GM18511 (cell line): ENCODE measurements around the gene PTMA.
"Not testable (repeated sequence)": the region's sequence is repeated elsewhere in the genome, so short reads cannot be mapped to it uniquely, and the experiment has no call there.

Source experiments
- ATAC-seq: cut with Tn5 transposase; IDR thresholded peaks from one replicate; pipeline ENCODE4 v1.9.1; 2021; ENCODE audit warnings: mild to moderate bottlenecking, moderate library complexity; ENCODE audit not compliant: unreplicated experiment

Gene PTMA

GRCh38 chr2:231714639-231715498 lies 6.5 kb downstream of the PTMA start:
- ATAC-seq = no peak

DNA sequence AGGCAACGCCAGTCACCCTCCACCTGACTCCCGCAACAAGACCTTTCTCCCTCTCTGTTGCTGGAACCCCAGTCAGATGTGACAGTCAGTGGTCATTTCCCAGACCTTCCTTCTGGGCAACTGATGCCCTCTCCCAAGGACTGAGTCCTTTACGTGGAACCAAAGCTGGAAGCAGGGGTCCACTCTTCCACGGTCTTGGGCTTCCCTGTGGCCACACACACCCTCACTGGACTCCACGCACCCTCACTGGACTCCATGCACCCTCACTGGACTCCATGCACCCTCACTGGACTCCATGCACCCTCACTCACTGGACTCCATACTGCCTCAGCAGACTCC lies 7.1 kb downstream of the PTMA start:
- ATAC-seq = no peak

GRCh38 chr2:231715988-231716616 lies 7.8 kb downstream of the PTMA start:
- no peak for ATAC-seq

DNA sequence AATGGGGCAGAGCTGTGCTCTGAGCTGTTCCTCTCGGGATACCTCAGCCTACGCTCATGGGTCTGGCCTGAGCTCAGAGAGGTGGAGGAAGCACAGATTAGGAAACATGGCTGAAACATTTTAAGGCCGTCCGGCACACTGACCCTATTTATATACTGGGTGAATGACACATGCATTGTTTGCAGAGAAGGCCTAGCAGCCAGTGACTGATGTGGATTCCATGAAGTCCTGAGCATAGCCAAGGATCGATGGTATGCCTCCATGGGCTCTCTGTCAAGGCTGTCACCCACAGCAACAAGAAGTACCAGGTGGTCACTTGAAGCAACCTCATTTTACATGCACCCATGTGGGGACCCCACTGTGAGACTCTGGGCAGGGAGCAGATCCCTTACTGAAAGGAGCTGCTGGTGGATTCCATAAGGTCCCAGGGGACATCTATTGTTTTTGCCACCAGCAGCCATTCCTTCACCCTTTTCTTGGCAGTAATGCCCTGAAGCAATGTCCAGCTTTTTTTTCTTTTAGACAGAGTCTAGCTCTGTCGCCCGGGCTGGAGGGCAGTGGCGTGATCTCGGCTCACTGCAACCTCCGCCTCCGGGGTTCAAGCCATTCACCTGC lies 8.4 kb downstream of the PTMA start:
- ATAC-seq = no peak

DNA sequence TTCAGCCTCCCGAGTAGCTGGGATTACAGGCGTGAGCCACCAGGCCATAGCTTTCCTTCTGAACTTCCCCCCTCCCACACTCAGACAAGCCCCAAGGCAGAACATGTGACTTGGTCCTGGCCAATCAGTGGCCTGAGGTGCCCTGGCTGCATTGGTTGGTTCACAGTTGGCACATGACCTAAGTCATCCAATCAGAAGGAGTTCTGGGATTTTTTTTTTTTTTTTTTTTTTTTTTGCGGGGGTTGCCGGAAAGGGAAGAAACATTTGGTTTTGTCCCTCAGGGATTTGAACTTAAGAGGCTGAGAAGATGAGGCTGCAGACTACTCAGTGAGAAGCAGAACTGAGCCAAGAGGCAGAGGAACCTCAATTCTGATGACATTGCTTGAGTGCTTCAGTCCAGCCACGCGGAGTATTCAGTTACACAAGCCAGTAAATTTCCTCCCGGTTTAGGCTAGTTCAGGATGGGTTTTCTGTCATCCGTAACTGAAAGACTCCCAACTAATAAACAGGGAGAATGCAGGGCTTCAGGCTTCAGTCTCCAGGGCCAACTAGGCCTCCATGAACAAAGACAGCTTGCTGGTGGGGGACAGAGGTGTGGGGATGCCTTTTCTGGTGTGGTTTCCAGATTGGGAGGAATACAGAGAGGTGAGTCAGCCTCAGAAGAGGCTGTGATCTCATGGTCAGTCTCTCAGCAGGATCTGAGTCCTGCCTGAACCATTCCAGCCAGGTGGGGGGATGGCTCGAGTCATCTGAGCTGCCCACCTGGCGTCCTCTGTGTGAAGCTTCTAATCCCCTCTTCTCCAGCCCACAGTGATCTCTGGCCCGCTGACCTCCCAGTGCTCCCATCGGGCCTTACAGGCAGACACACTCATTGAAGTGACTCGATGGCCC lies 9.2 kb downstream of the PTMA start:
- no peak for ATAC-seq

GRCh38 chr2:231718799-231719198 lies 10.5 kb downstream of the PTMA start:
- ATAC-seq = no peak

DNA sequence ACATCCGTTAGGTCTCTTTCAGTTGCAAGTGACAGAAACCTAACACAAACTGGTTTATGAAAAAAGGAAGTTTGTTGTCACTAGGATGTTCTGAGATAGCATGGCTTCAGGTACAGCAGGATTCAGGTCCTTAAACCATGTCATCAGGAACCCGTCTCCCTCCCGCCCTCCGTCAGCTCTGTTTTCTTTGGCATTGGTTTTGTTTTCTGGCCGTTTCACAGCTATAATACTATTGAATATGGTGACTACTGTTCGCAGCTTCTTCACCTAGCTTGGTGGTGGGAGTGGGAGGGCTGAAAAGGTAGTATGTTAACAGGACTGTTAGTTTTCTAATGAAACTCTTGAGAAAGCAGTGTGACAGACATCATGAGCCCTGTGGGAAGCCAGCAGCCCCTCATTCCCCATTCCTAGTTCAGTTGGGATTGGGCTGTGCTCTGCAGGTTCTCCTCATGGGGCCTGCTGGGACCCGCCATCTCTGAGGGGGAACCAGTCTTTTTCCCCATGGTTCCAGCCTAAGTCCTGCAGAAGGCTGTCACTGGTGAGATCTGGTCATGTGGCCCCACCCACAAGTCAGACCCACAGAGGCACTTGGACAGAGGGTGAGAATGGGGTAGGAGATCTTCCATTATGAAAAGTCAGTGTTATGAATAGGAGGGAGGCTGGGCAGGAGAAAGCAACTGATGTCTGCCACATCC lies 12.1 kb downstream of the PTMA start:
- ATAC-seq = peak; percentile 8

DNA sequence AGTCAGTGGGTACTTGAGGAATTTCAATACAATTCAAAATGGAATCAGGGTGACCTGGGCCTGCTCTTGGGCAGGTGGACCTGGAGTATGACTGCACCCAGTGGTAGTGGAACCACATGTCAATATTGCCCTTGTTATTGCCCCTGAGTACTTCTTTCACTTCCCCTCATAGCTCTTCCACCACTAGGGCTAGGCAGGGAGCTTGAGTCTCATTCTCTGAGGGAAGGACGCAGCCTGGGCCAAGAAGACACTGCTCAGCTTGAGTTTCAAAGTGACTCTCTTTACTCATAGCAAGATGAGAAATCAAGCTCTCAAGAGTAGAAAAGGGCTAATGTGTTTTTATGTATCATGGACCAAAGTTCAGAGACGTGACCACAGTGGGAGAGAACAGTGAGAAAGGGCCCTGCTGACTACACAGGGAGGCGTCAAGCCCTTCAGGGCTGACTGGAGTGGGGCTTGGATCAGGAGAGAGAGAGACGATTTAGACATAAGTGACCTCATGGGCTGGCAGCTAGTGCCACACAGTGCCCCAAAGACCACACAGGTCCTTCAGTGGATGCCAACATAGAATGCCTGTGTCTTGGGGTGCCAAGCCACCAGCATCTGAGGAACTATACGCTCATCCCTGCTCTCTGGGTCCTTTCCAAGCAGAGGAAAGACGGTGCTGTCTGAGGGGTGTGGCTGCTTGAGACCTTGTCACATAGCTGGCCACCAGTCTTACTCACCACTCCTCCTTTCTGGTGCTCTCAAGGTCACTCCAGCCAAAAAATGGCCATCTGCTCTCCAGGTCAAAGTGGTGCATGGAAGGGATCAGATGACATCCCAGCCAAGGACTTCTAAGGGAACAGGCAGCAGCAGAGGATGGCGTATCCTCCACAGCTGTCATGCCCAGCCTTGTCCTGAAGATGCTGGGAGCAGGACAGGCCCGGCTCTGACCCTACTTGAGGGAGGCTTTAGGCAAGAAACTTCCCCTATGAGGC lies 13.0 kb downstream of the PTMA start:
- peak; percentile 85 for ATAC-seq

GRCh38 chr2:231722721-231723307 lies 14.5 kb downstream of the PTMA start:
- ATAC-seq = no peak

DNA sequence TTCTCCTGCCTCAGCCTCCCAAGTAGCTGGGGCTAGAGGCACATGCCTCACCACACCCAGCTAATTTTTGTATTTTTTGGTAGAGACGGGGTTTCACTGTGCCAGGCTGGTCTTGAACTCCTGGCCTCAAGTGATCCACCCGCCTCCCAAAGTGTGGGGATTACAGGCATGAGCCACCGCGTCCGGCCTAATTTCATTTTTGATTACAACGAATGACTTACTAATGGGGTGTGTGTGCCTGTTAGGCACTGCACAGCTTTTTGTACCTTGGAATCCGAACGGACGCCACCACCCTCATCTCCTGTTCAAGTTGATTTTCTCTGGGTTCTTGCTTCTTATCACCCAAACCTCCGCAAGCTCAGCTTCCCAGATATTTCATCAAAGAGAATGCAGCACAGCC lies 17.2 kb downstream of the PTMA start:
- no peak for ATAC-seq

- no peak for ATAC-seq
Measured at GRCh38 chr2:231726276-231726675, 18.0 kb downstream of the PTMA start.

DNA sequence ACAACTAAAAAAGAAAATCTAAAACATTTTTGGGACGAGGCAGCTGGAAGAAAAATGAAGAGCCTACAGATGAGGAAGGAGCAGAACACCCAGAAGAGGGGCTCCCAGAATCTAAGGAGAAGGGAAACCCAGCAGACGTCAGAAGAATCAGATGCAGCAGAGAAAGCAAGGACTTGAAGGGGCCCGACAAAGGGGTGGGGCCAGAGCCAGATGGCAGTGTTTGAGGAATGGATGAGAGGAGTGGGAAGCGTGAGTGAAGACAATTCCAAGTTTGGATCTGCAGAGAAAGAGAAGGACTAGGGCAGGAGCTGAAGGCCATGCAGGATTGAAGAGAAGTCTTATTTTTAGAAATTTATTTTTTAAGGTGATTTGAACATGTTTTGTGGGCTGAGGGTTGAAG lies 19.3 kb downstream of the PTMA start:
- no peak for ATAC-seq

- ATAC-seq = no peak
Measured at GRCh38 chr2:231732604-231733003, 24.3 kb downstream of the PTMA start.

DNA sequence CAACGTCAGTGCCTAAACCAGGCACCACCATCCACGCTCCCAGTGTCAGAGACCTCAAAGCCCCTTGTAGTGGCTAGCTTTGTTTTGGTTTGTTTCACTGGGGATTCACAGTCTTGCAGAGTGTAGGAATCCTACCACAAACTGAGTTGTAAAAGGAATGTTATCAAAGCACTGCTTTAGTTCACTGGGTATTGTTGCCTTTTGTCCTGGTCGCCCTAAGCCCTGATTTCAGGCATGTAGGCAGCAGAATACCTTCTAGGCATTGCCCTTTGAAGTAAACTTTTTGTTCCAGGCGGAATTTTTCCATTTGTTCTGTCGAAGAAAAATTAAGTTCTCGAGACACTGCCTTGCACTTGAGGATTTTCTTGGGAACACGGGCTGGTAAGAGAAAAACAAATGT lies 29.4 kb downstream of the PTMA start:
- no peak for ATAC-seq

GRCh38 chr2:231743376-231744116 lies 35.2 kb downstream of the PTMA start:
- ATAC-seq = no peak

DNA sequence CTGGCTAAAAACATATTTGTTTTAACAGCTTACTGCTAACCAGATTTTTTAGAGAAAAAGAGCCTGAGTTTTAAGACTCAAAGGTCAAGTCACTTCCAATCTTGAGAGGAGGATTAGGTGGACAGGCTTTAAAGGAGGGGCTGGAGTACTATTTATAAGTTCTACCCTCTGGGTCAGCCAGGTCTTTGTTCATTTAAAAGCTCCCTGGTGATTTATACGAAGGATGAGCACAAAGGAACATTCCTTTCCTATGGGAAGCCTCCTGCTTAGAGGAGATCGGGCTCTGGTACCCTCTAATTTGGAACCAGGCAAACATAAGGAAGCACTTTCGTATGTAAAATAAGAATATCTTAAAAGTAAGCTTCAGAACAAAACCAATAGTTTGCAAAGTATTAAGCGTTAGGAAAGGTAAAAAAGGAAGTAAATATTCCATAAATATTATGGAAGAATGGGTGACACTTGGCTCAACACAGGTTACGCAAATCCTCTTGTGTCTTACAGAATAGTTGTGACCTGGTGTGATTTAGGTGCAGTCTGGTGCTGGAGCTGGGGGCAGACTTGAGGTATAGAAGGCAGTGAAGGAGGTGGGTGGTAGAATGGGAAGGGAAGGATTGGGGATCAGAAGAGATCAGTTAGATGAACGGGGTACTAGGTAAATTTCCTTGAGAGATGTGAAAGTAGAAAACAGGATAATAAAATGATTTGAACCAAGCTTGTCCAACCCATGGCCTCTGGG lies 37.1 kb downstream of the PTMA start:
- ATAC-seq = no peak

DNA sequence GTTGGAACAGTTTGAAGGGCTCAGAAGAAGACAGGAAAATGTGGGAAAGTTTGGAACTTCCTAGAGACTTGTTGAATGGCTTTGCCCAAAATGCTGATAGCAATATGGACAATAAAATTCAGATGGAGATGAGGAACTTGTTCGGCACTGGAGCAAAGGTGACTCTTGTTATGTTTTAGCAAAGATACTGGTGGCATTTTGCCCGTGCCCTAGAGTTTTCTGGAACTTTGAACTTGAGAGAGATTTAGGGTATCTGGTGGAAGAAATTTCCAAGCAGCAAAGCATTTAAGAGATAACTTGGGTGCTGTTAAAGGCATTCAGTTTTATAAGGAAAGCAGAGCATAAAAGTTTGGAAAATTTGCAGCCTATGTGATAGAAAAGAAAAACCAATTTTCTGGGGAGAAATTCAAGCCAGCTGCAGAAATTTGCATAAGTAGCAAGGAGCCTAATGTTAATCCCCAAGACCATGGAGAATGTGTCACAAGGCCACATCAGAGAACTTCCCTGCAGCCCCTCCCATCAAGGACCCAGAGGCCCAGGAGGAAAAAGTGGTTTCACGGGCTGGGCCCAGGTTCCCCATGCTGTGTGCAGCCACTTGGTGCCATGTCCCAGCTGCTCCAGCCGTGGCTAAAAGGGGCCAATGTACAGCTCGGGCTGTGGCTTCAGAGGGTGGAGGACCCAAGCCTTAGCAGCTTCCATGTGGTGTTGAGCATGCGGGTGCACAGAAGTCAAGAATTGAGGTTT lies 40.0 kb downstream of the PTMA start:
- ATAC-seq = not testable (repeated sequence)
